GM12878 (cell line): ENCODE measurements around the gene FNDC3B. TPM values are rescaled to one million over a fixed set of nuclear protein-coding genes. Genes with fewer than 3 reads are reported as not detected.
A peak's percentile ranks its signal among the peaks of the same experiment; 100 is the strongest.

Experiments
- ATAC-seq: fragments of 200-7000 bp; cut with Tn5 transposase; 3 replicates; pipeline ENCODE4 v1.9.1; 2020; ENCODE audit warnings: mild to moderate bottlenecking, moderate library complexity
- BruUV-seq: library from RNA; stranded (reverse); fragments of 400-500 nt; replicated peaks from 2 replicates; lab custom pipeline; 2021; lab: Mats Ljungman, UMichigan
- CTCF ChIA-PET: fragments of 300-600 bp; sonication (Branson Sonifier 250); formaldehyde crosslinking; extraction: SDS; loops from one replicate; lab custom pipeline; 2021; ENCODE audit warnings: inconsistent platforms; lab: Yijun Ruan, JAX
- POLR2A ChIA-PET: fragments of 350-600 bp; formaldehyde crosslinking; extraction: SDS; loops from one replicate; lab custom pipeline; 2021; ENCODE audit warnings: inconsistent platforms; lab: Charles Lee
- RAD21 ChIA-PET: fragments of 300-600 bp; sonication (Branson Sonifier 250); formaldehyde crosslinking; loops from one replicate; lab custom pipeline; 2023; ENCODE audit warnings: antibody characterized with exemption; ENCODE audit not compliant: unreplicated experiment; lab: Charles Lee
- SMC1A ChIA-PET: fragments of 300-600 bp; sonication (Branson Sonifier 250); formaldehyde crosslinking; loops from one replicate; lab custom pipeline; 2023; ENCODE audit not compliant: unreplicated experiment, uncharacterized antibody; lab: Charles Lee
- DNase-seq: peaks from one replicate; pipeline ENCODE4 v3.0.0-alpha.2; 2011; ENCODE audit warnings: low read depth, low spot score
- FAIRE-seq: peaks from 3 replicates; lab custom pipeline; 2011; peaks lifted over from hg19 to GRCh38; lab: Jason Lieb, UNC
- H2AFZ ChIP-seq: 2 replicates; pipeline ENCODE4 v1.6.0; 2011; ENCODE audit warnings: low read depth, low read length, control low read depth; ENCODE audit not compliant: control insufficient read depth
- H3K27ac ChIP-seq: 2 replicates; pipeline ENCODE4 v1.5.1; 2011; ENCODE audit warnings: control low read depth; ENCODE audit not compliant: control insufficient read depth, insufficient read depth
- H3K27me3 ChIP-seq, 2 experiments: replicated peaks in 1 of 2; 2 replicates each; pipeline versions ENCODE4 v1.6.0 to v1.6.1; 2011; ENCODE audit warnings: low read length in 1 of 2; ENCODE audit not compliant: control insufficient read depth in 2 of 2, insufficient read depth in 2 of 2
- H3K36me3 ChIP-seq, 2 experiments: 2 replicates each; pipeline ENCODE4 v1.5.1; 2011; ENCODE audit warnings: low read length in 1 of 2; ENCODE audit not compliant: control insufficient read depth in 2 of 2, insufficient read depth in 2 of 2
- H3K4me1 ChIP-seq: 2 replicates; pipeline ENCODE4 v1.6.1; 2011; ENCODE audit warnings: mild to moderate bottlenecking, low read length, moderate library complexity, mixed read lengths; ENCODE audit not compliant: control insufficient read depth, insufficient read depth
- H3K4me2 ChIP-seq: 2 replicates; pipeline ENCODE4 v1.6.0; 2011; ENCODE audit warnings: control low read depth; ENCODE audit not compliant: control insufficient read depth, insufficient read depth
- H3K4me3 ChIP-seq: fragments of 200-600 bp; sonication (generic); 2 replicates; pipeline ENCODE4 v1.5.1; 2016
- H3K79me2 ChIP-seq: 2 replicates; pipeline ENCODE4 v1.6.0; 2011; ENCODE audit warnings: low read length; ENCODE audit not compliant: control insufficient read depth, insufficient read depth
- H3K9ac ChIP-seq: 2 replicates; pipeline ENCODE4 v1.8.0; 2011; ENCODE audit warnings: low read length, control low read depth, mixed read lengths; ENCODE audit not compliant: control insufficient read depth, insufficient read depth
- H3K9me3 ChIP-seq: replicated peaks from 3 replicates; pipeline ENCODE4 v1.5.1; 2011; ENCODE audit warnings: mild to moderate bottlenecking, low read length; ENCODE audit not compliant: control insufficient read depth, insufficient read depth
- H4K20me1 ChIP-seq: 2 replicates; pipeline ENCODE4 v1.6.0; 2011; ENCODE audit not compliant: control insufficient read depth, insufficient read depth
- CBX5 ChIP-seq: sonication (generic); IDR thresholded peaks from 2 replicates; pipeline ENCODE4 v1.6.1; 2016; ENCODE audit warnings: low read depth, moderate library complexity, mild to moderate bottlenecking, inconsistent platforms
- CREB1 ChIP-seq: IDR thresholded peaks from 2 replicates; pipeline ENCODE4 v1.6.1; 2012; ENCODE audit warnings: low read depth, mild to moderate bottlenecking, inconsistent platforms
- CUX1 ChIP-seq: IDR thresholded peaks from 2 replicates; pipeline ENCODE4 v1.6.1; 2012; ENCODE audit warnings: improper control_type of control experiment, low read depth, low read length; ENCODE audit not compliant: insufficient replicate concordance
- EGR1 ChIP-seq, 2 experiments: IDR thresholded peaks; 1 replicate in 1 of 2; 2 replicates in 1 of 2; pipeline ENCODE4 v1.6.1; 2011 to 2012; ENCODE audit warnings: low read depth in 2 of 2, low read length in 2 of 2, borderline replicate concordance in 1 of 2, mild to moderate bottlenecking in 1 of 2, moderate library complexity in 1 of 2
- FOS ChIP-seq: IDR thresholded peaks from 3 replicates; pipeline ENCODE4 v1.6.1; 2011; ENCODE audit warnings: borderline replicate concordance; ENCODE audit not compliant: insufficient read length; ENCODE audit errors: extremely low read depth
- PAX5 ChIP-seq: IDR thresholded peaks from 2 replicates; pipeline ENCODE4 v1.6.1; 2011; ENCODE audit warnings: low read depth, low read length, borderline replicate concordance
- SIX5 ChIP-seq: IDR thresholded peaks from 2 replicates; pipeline ENCODE4 v1.6.1; 2011; ENCODE audit warnings: mild to moderate bottlenecking, low read depth, low read length, moderate library complexity; ENCODE audit not compliant: severe bottlenecking
- SKIL ChIP-seq: fragments of 450-650 bp; IDR thresholded peaks from 2 replicates; pipeline ENCODE4 v1.6.1; 2017; ENCODE audit warnings: mild to moderate bottlenecking, low read depth, inconsistent platforms; ENCODE audit not compliant: poor library complexity, severe bottlenecking
- YBX1 ChIP-seq: fragments of 450-650 bp; IDR thresholded peaks from 2 replicates; pipeline ENCODE4 v1.6.1; 2016; ENCODE audit warnings: antibody characterized with exemption
- WGBS: methylation state at CpG from one replicate; pipeline ENCODE4 v1.1.6; 2016; ENCODE audit warnings: low lambda C conversion rate; ENCODE audit not compliant: insufficient replicate concordance, insufficient coverage; ENCODE audit errors: missing lambda C conversion rate; 5-methylcytosine and 5-hydroxymethylcytosine counted together
- in situ Hi-C: fragments of 300-500 bp; cut with MboI; formaldehyde crosslinking; loops from 9 replicates; pipeline ENCODE4 v1.14.3; 2018; ENCODE audit warnings: mixed read lengths
- intact Hi-C: fragments of 100-400 bp; cut with micrococcal nuclease; formaldehyde crosslinking; loops from one replicate; pipeline ENCODE4 v1.14.2; 2022; ENCODE audit not compliant: unreplicated experiment
- polyA plus RNA-seq, 11 experiments: library from polyadenylated mRNA; depleted of rRNA in 4 of 11; unstranded in 6 of 11; stranded (reverse) in 5 of 11; fragments of >200 nt; fragmentation: Nextera tagmentation in 4 of 11; fragmentation: Illumina TruSeq in 1 of 11; extraction: Ambion mirVana in 4 of 11; extraction: Trizol in 1 of 11; gene quantifications; 1 replicate in 1 of 11; 2 replicates in 10 of 11; pipeline versions ENCODE4 v1.2.1 to v1.2.3, GENCODE V29; 2011 to 2016; ENCODE audit warnings: inconsistent platforms in 2 of 11, missing spikeins in 2 of 11, low read depth in 1 of 11
- total RNA-seq, 4 experiments: library from RNA; depleted of rRNA in 3 of 4; stranded (reverse); fragments of >200 nt in 3 of 4; fragmentation: Illumina TruSeq in 1 of 4; extraction: Trizol in 1 of 4; gene quantifications; 2 replicates each; pipeline versions ENCODE4 v1.2.1 to v1.2.3, GENCODE V29; 2013 to 2021
- TF ChIP-seq, protein P1 (sequence below): IDR thresholded peaks from 2 replicates; pipeline ENCODE4 v1.6.1; 2012; ENCODE audit warnings: mild to moderate bottlenecking, low read depth, low read length

FNDC3B gene
- total and polyA plus RNA-seq, 10 of the 15 experiments (the other 5 are each of a cell fraction or from before 2014, with no cell fraction given) = 7.9 to 35.0 (median 18.5) TPM

DNA sequence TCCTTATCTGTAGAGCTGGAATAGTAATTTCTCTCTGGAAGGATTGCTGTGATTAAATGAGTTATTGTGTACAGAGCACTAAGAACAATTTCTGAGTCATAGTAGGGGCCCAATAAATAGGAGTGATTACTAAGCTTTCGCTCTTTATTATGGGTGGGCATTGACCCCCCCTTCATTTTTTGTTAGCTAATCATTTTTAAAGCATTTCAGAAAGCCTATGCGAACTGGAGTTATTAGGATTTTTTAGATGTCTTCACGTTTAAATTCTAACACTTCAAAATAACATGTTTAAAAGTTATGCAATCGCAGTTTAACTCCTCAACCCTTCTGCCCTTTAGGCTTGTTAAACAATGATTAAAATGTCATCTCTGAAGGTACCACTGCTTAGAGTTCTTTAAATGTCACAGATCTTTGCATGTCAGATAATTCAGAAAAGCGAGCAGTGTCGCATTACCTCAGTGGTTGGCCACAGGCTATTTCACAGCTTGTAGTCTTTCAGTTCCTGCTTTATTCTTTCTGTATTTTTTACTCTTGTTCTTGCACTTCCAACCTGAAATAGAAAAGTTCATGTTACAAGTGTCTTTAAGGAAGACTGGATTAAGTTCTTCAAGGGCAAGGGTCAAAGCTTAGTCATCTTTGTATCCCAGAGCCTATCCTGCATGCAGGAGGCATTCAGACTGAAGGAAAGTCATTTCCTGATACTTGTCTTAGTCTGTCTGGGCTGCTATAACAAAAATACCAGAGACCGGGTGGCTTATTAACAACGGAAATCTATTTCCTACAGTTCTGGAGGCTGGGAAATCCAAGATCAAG lies 102.9 kb downstream of the FNDC3B start:
- peak; percentile 82 for FAIRE-seq
- Histone ChIP-seq H3K36me3 (peaks cover 4 to 8% of the 10 kb centered on the region in 2 experiments; a peak in 1 of 4 replicates), H3K4me2 (peak overlapping the region; percentile 73), H3K4me1 (peaks cover 81% of the 10 kb centered on the region), H3K9me3 (peaks cover under 1% of the 10 kb centered on the region; the same call in 1 of the 3 replicates), H4K20me1 (no peaks in the 10 kb centered on the region), H3K27ac (peak overlapping the region; percentile 95), H3K79me2 (peaks cover 57% of the 10 kb centered on the region), H3K4me3 (peak overlapping the region; percentile 51), H3K9ac (peak overlapping the region; percentile 61), H2AFZ (no peak overlapping the region), H3K27me3 (no peaks in the 10 kb centered on the region)
- CTCF ChIA-PET = interaction anchor here (1.0 to 5.6 kb wide), 10 partner anchors 10 to 190 kb away, joined by 3 to 30 read pairs (median 5); no protein-coding TSS in a partner anchor
- DNase-seq = peak; percentile 94
- RAD21 ChIA-PET = interaction anchor here (0.5 to 8.9 kb wide), 21 partner anchors 6 to 346 kb away, joined by 3 to 124 read pairs (median 5); no protein-coding TSS in a partner anchor
- POLR2A ChIA-PET = interaction anchor here (0.6 to 5.5 kb wide), 14 partner anchors 8 to 177 kb away, joined by 3 to 54 read pairs (median 4); no protein-coding TSS in a partner anchor
- ATAC-seq = peak; percentile 79
- 28% methylated on average over 8 of the region's 8 CpGs for whole genome bisulfite sequencing
- SMC1A ChIA-PET = interaction anchor here (0.6 to 23.1 kb wide), 17 partner anchors 9 to 190 kb away, joined by 3 to 441 read pairs (median 4); no protein-coding TSS in a partner anchor
- intact Hi-C loops = loop anchor here (1.0 to 5.0 kb wide), 3 partner anchors 35 to 80 kb away; no protein-coding TSS in a partner anchor
- BruUV-seq = no TSS peak
- in situ Hi-C loops = no loop called here
- TF ChIP-seq, protein P1, sequence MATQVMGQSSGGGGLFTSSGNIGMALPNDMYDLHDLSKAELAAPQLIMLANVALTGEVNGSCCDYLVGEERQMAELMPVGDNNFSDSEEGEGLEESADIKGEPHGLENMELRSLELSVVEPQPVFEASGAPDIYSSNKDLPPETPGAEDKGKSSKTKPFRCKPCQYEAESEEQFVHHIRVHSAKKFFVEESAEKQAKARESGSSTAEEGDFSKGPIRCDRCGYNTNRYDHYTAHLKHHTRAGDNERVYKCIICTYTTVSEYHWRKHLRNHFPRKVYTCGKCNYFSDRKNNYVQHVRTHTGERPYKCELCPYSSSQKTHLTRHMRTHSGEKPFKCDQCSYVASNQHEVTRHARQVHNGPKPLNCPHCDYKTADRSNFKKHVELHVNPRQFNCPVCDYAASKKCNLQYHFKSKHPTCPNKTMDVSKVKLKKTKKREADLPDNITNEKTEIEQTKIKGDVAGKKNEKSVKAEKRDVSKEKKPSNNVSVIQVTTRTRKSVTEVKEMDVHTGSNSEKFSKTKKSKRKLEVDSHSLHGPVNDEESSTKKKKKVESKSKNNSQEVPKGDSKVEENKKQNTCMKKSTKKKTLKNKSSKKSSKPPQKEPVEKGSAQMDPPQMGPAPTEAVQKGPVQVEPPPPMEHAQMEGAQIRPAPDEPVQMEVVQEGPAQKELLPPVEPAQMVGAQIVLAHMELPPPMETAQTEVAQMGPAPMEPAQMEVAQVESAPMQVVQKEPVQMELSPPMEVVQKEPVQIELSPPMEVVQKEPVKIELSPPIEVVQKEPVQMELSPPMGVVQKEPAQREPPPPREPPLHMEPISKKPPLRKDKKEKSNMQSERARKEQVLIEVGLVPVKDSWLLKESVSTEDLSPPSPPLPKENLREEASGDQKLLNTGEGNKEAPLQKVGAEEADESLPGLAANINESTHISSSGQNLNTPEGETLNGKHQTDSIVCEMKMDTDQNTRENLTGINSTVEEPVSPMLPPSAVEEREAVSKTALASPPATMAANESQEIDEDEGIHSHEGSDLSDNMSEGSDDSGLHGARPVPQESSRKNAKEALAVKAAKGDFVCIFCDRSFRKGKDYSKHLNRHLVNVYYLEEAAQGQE = no peak
- no peak for TF ChIP-seq YBX1
- TF ChIP-seq CUX1 = no peak
- TF ChIP-seq PAX5 = peak; percentile 80
- TF ChIP-seq CREB1 = peak; percentile 65
- TF ChIP-seq SKIL = peak; percentile 84
- no peak for TF ChIP-seq CBX5
- no peak for TF ChIP-seq FOS
- no peak for TF ChIP-seq EGR1 (IDR thresholded peaks at IDR 0.05; ENCODE audit: borderline replicate concordance in 1 of 2, low read depth in 2 of 2, low read length in 2 of 2)
- TF ChIP-seq SIX5 = no peak
